Panc1 (cell line): Measurements from ENCODE around the gene AUP1. TPM values are rescaled to one million over a fixed set of nuclear protein-coding genes. Genes with fewer than 3 reads are reported as not detected.
A peak's percentile ranks its signal among the peaks of the same experiment; 100 is the strongest.

Experiments
- ATAC-seq: fragments of 200-7000 bp; cut with Tn5 transposase; 2 replicates; pipeline ENCODE4 v1.9.1; 2020; ENCODE audit warnings: mild to moderate bottlenecking, moderate library complexity
- Bru-seq: library from RNA; stranded (reverse); fragments of 400-500 nt; gene quantifications from one replicate; lab custom pipeline; 2021; lab: Mats Ljungman, UMichigan
- BruChase-seq, 2 experiments: library from RNA; stranded (reverse); fragments of 400-500 nt; gene quantifications; one replicate each; lab custom pipeline; 2021; lab: Mats Ljungman, UMichigan
- BruUV-seq: library from RNA; stranded (reverse); fragments of 400-500 nt; replicated peaks from 2 replicates; lab custom pipeline; 2021; lab: Mats Ljungman, UMichigan
- CTCF ChIA-PET: fragments of 300-600 bp; sonication (Branson Sonifier 250); formaldehyde crosslinking; loops from one replicate; lab custom pipeline; 2022; ENCODE audit warnings: antibody characterized with exemption; lab: Charles Lee
- POLR2A ChIA-PET: fragments of 300-600 bp; sonication (Branson Sonifier 250); formaldehyde crosslinking; loops from one replicate; lab custom pipeline; 2022; ENCODE audit warnings: antibody characterized with exemption; lab: Charles Lee
- DNase-seq: peaks from one replicate; pipeline ENCODE4 v3.0.0-alpha.2; 2010; ENCODE audit warnings: low read depth, low spot score
- H3K27ac ChIP-seq: 2 replicates; pipeline ENCODE4 v1.5.1; 2011; ENCODE audit warnings: mild to moderate bottlenecking, low read length, inconsistent platforms
- H3K27me3 ChIP-seq: fragments of 200-500 bp; sonication (Bioruptor generic); 2 replicates; pipeline ENCODE4 v1.6.0; 2014; ENCODE audit warnings: low read length, inconsistent platforms; ENCODE audit not compliant: control insufficient read depth, insufficient read depth
- H3K36me3 ChIP-seq: fragments of 200-500 bp; sonication (Bioruptor generic); 2 replicates; pipeline ENCODE4 v1.5.1; 2014; ENCODE audit warnings: inconsistent platforms, mild to moderate bottlenecking, low read length, moderate library complexity; ENCODE audit not compliant: control insufficient read depth, insufficient read depth
- H3K4me1 ChIP-seq: 2 replicates; pipeline ENCODE4 v1.5.1; 2011; ENCODE audit warnings: inconsistent platforms, mild to moderate bottlenecking, low read length, moderate library complexity; ENCODE audit not compliant: control insufficient read depth, insufficient read depth
- H3K4me3 ChIP-seq, 2 experiments: 2 replicates each; pipeline ENCODE4 v1.5.1; 2011 to 2012; ENCODE audit warnings: low read depth in 2 of 2, low read length in 2 of 2, mild to moderate bottlenecking in 2 of 2, inconsistent platforms in 1 of 2, moderate library complexity in 1 of 2
- H3K9me3 ChIP-seq: fragments of 200-500 bp; sonication (Bioruptor generic); 2 replicates; pipeline ENCODE4 v1.5.1; 2014; ENCODE audit warnings: low read depth, mild to moderate bottlenecking, inconsistent platforms, low read length, moderate library complexity; ENCODE audit not compliant: control insufficient read depth, insufficient read depth
- CTCF ChIP-seq: fragments of 450-650 bp; IDR thresholded peaks from 2 replicates; pipeline ENCODE4 v1.5.1; 2017; ENCODE audit warnings: mild to moderate bottlenecking
- POLR2AphosphoS5 ChIP-seq: IDR thresholded peaks from 2 replicates; pipeline ENCODE4 v1.6.1; 2012; ENCODE audit warnings: mild to moderate bottlenecking, low read depth, low read length, moderate library complexity
- REST ChIP-seq, 2 experiments: IDR thresholded peaks; 2 replicates each; pipeline ENCODE4 v1.6.1; 2011 to 2012; ENCODE audit warnings: low read depth in 2 of 2, control low read depth in 1 of 2, low read length in 1 of 2, mild to moderate bottlenecking in 1 of 2, moderate library complexity in 1 of 2; ENCODE audit not compliant: insufficient read depth in 1 of 2
- SIN3A ChIP-seq: IDR thresholded peaks from 2 replicates; pipeline ENCODE4 v1.6.1; 2012; ENCODE audit warnings: low read depth, mild to moderate bottlenecking, low read length, moderate library complexity, borderline replicate concordance; ENCODE audit not compliant: insufficient read depth
- TCF7L2 ChIP-seq: IDR thresholded peaks from 2 replicates; pipeline ENCODE4 v1.6.1; 2011; ENCODE audit warnings: mild to moderate bottlenecking, low read depth, low read length, inconsistent platforms
- in situ Hi-C: cut with HindIII; loops from 2 replicates; pipeline ENCODE4 v1.10.0; 2016; ENCODE audit warnings: low sequenced_read_pairs, low pct_unique_long_range_greater_than_20kb
- intact Hi-C: fragments of 100-400 bp; cut with micrococcal nuclease; formaldehyde crosslinking; loops from one replicate; pipeline ENCODE4 v1.10.0; 2022; ENCODE audit not compliant: unreplicated experiment
- long read RNA-seq: library from polyadenylated mRNA; unstranded; transcript quantifications from one replicate; pipeline ENCODE4 v2.0.0, GENCODE V29; 2021; ENCODE audit not compliant: unreplicated experiment
- polyA plus RNA-seq: library from polyadenylated mRNA; unstranded; fragments of >200 nt; gene quantifications from one replicate; pipeline ENCODE4 v1.2.1, GENCODE V29; 2012; ENCODE audit warnings: missing spikeins; ENCODE audit not compliant: insufficient read length
- total RNA-seq: library from RNA; stranded (reverse); gene quantifications from one replicate; pipeline ENCODE4 v1.2.1, GENCODE V29; 2021; ENCODE audit not compliant: unreplicated experiment

AUP1 gene
- total RNA-seq (142 TPM), Bru-seq, nascent RNA (percentile 93 among the genes with signal in this experiment), BruChase-seq, experiment 1, labeled RNA remaining after a 2-hour chase (percentile 97 among the genes with signal in this experiment), BruChase-seq, experiment 2, labeled RNA remaining after a 6-hour chase (percentile 97 among the genes with signal in this experiment)
- 145 TPM for polyA plus RNA-seq
- long read RNA-seq, transcript AUP1-201 (12 exons, 1,695 nt), result major isoform, 149 of 373 reads
- long read RNA-seq, transcript AUP1-204 (11 exons, 1,645 nt), result minor isoform, 9 of 373 reads
- long read RNA-seq, partial matches to known transcripts, result 19 of 373 reads
- long read RNA-seq, other reads (novel, unspliced or antisense), result 191 of 373 reads

GRCh38 chr2:74529357-74530238 lies at the start of gene AUP1, which contains the start of gene HTRA2:
AUP1 (minus strand) TSS chr2:74529706; CDS start chr2:74529629, 77 bp downstream.
HTRA2 (plus strand) TSS chr2:74529933; CDS start chr2:74530007, 74 bp downstream.
- in situ Hi-C loops, result no loop called here
- Histone ChIP-seq H3K27ac (peak within 1 kb of the TSS; percentile 92), H3K27me3 (no peaks in the 10 kb centered on the region), H3K4me3 (peak within 1 kb of the TSS; percentile 87 to 99), H3K36me3 (peaks cover 3% of the 10 kb centered on the region), H3K4me1 (peaks cover 6% of the 10 kb centered on the region), H3K9me3 (no peaks in the 10 kb centered on the region)
- DNase-seq (peak; percentile 96), ATAC-seq (peak; percentile 96)
- ChIA-PET POLR2A (interaction anchor here (0.5 to 0.6 kb wide), 3 partner anchors 8 to 96 kb away, joined by 5 to 7 read pairs (median 6); no protein-coding TSS in a partner anchor), CTCF (interaction anchor here (0.7 to 1.0 kb wide), 2 partner anchors 25 to 58 kb away, joined by 3 to 4 read pairs; no protein-coding TSS in a partner anchor)
- BruUV-seq, result no TSS peak
- TF ChIP-seq TCF7L2, result peak; percentile 94
- TF ChIP-seq CTCF, result no peak
- peak; percentile 85; the same call in 1 of the 2 replicates for TF ChIP-seq SIN3A
- peak; percentile 96 for TF ChIP-seq POLR2AphosphoS5
- no peak for TF ChIP-seq REST (IDR thresholded peaks at IDR 0.05; ENCODE audit: insufficient read depth in 1 of 2, low read depth in 2 of 2, low read length in 1 of 2)
- intact Hi-C loops, result loop anchor here (2.0 kb wide), 1 partner anchor 47 kb away; the partner anchor contains the start of genes CCDC142 and TTC31

- Histone ChIP-seq H3K27me3 (no peaks in the 10 kb centered on the region), H3K36me3 (no peaks in the 10 kb centered on the region), H3K4me1 (no peaks in the 10 kb centered on the region), H3K27ac (no peak overlapping the region), H3K4me3 (no peak overlapping the region), H3K9me3 (no peaks in the 10 kb centered on the region)
- CTCF ChIA-PET, result no interaction called here
- no TSS peak for BruUV-seq
- DNase-seq (no peak), ATAC-seq (no peak)
- TF ChIP-seq TCF7L2 (no peak), CTCF (no peak), POLR2AphosphoS5 (no peak), REST (IDR thresholded peaks at IDR 0.05; ENCODE audit: insufficient read depth in 1 of 2, low read depth in 2 of 2, low read length in 1 of 2) (no peak)
- POLR2A ChIA-PET, result no interaction called here
- in situ Hi-C loops, result no loop called here
- intact Hi-C loops, result no loop called here
Observed at GRCh38 chr2:74578408-74578807, 48.9 kb upstream of the AUP1 start.
